PFSK-1 (cell line): ENCODE results near the gene TNFAIP1.
A peak's percentile ranks its signal among the peaks of the same experiment; 100 is the strongest.

Source experiments
- FOXP2 ChIP-seq: optimal IDR thresholded peaks from 2 replicates; pipeline ENCODE3; 2011; ENCODE audit warnings: borderline replicate concordance, control low read depth, inconsistent platforms; ENCODE audit not compliant: insufficient read depth; ENCODE audit errors: extremely low read length, extremely low read depth
- POLR2AphosphoS5 ChIP-seq: IDR thresholded peaks from 2 replicates; pipeline ENCODE4 v1.6.1; 2012; ENCODE audit warnings: low read depth, mild to moderate bottlenecking, control low read depth, low read length, moderate library complexity
- REST ChIP-seq, 2 experiments: IDR thresholded peaks; 2 replicates each; pipeline versions ENCODE4 v1.6.1 to v1.8.0; 2011 to 2012; ENCODE audit warnings: low read depth in 2 of 2, low read length in 2 of 2, control low read depth in 1 of 2, inconsistent platforms in 1 of 2, mild to moderate bottlenecking in 1 of 2, moderate library complexity in 1 of 2; ENCODE audit not compliant: insufficient read depth in 1 of 2
- SIN3A ChIP-seq: IDR thresholded peaks from 2 replicates; pipeline ENCODE4 v1.6.1; 2012; ENCODE audit warnings: mild to moderate bottlenecking, low read length, moderate library complexity, borderline replicate concordance; ENCODE audit not compliant: insufficient read depth
- TAF1 ChIP-seq: IDR thresholded peaks from 2 replicates; pipeline ENCODE4 v1.6.1; 2012; ENCODE audit warnings: low read length, control low read depth, borderline replicate concordance; ENCODE audit not compliant: insufficient read depth

TNFAIP1 gene

GRCh38 chr17:28371245-28372202 lies 36.0 kb downstream of the TNFAIP1 start, which contains the start of gene SARM1:
TSS of gene SARM1 (plus strand) at chr17:28371694. CDS start at chr17:28372033, 339 bp downstream.
- no peak for TF ChIP-seq TAF1
- no peak for TF ChIP-seq FOXP2
- no peak for TF ChIP-seq SIN3A
- TF ChIP-seq REST (IDR thresholded peaks at IDR 0.05; ENCODE audit: insufficient read depth in 1 of 2, low read depth in 2 of 2, low read length in 2 of 2), result peak in 1 of 2 experiments; percentile 50; a peak in 1 of 4 replicates
- TF ChIP-seq POLR2AphosphoS5, result no peak

- TF ChIP-seq FOXP2 (no peak), REST (IDR thresholded peaks at IDR 0.05; ENCODE audit: insufficient read depth in 1 of 2, low read depth in 2 of 2, low read length in 2 of 2) (peak in 1 of 2 experiments; percentile 13; a peak in 1 of 4 replicates)
Measured at GRCh38 chr17:28372203-28372944, 36.8 kb downstream of the TNFAIP1 start.

- TF ChIP-seq TAF1 (no peak), REST (IDR thresholded peaks at IDR 0.05; ENCODE audit: insufficient read depth in 1 of 2, low read depth in 2 of 2, low read length in 2 of 2) (no peak; a peak in 1 of 4 replicates), POLR2AphosphoS5 (no peak), SIN3A (no peak), FOXP2 (no peak)
Measured at GRCh38 chr17:28372945-28373274, 37.3 kb downstream of the TNFAIP1 start.

- TF ChIP-seq SIN3A (peak; percentile 48; the same call in 1 of the 2 replicates), POLR2AphosphoS5 (peak; percentile 37; the same call in 1 of the 2 replicates), REST (IDR thresholded peaks at IDR 0.05; ENCODE audit: insufficient read depth in 1 of 2, low read depth in 2 of 2, low read length in 2 of 2) (peak in 1 of 2 experiments; percentile 67; a peak in 1 of 4 replicates), FOXP2 (no peak)
Measured at GRCh38 chr17:28379814-28380801, 44.5 kb downstream of the TNFAIP1 start.
